ENCODE measurements around the gene EXOC2.

EXOC2 gene

DNA sequence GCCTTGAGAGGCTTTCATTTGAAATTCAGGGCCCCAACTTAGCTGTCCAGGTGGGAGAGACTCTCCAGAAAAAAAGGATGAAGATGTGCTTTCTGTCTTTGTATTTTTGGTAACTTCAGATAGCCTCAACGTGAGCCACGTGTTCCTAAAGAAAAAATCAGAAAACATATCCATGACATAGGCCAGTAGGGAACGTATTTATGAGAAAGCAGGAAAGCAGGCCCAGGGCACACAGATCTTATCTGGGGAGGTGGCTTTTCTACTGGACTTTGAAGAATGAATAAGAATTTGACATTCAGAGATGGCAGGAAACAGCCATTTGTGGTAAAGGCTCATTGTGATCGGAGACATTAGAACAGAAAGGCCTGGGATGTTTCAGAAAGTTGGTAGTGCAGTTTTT is 21.2 kb upstream of the EXOC2 start:
- Mint-ChIP-seq H3K4me3 (no peak overlapping the region), H3K36me3 (no peaks in the 10 kb centered on the region), H3K27ac (peak overlapping the region; percentile 10), H3K4me1 (ENCODE audit: low read depth) (peaks cover 24% of the 10 kb centered on the region), H3K9me3 (ENCODE audit: low read depth) (no peaks in the 10 kb centered on the region), H3K27me3 (no peaks in the 10 kb centered on the region)

DNA sequence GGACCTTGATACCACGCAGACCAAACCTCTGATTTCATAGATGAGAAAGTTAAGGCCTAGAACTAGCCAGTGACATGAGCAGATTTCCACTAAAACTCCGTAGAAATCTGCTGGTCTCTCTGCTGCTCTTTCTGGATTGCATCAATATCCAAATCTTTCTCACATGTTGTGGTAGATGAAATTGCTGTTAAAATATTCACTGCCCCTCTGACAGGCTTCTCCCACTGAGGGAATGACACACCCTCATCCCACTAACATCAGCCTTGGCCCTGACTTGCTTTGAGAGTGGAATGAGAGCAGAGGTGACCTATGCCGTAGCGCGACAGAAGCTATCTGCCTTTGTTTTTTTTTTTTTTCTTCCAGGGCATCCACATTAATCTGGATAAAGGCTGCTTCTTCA is 20.4 kb upstream of the EXOC2 start:
- Mint-ChIP-seq H3K27ac (no peak overlapping the region), H3K4me3 (no peak overlapping the region), H3K4me1 (ENCODE audit: low read depth) (peaks cover 24% of the 10 kb centered on the region), H3K9me3 (ENCODE audit: low read depth) (no peaks in the 10 kb centered on the region), H3K27me3 (no peaks in the 10 kb centered on the region), H3K36me3 (no peaks in the 10 kb centered on the region)

DNA sequence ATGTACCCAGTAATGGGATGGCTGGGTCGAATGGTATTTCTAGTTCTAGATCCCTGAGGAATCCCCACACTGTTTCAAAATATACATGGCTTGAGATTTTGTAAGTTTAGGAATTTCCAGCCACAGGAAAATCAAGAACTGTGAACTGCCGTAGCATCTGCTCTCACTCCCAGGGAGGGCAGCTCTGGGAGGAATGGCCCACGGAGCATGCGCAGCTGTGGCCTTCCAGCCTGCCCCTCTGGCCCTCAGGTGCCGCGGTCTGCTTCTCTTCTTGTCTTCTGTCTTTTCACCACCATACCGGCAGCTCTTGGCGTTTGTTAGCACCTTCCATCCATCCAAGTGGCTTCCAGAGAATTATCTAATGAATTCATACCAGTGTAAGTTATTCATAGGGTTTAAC is 19.9 kb upstream of the EXOC2 start:
- H3K4me1 Mint-ChIP-seq (ENCODE audit: low read depth) = peaks cover 24% of the 10 kb centered on the region
- H3K4me3 Mint-ChIP-seq = no peak overlapping the region

DNA sequence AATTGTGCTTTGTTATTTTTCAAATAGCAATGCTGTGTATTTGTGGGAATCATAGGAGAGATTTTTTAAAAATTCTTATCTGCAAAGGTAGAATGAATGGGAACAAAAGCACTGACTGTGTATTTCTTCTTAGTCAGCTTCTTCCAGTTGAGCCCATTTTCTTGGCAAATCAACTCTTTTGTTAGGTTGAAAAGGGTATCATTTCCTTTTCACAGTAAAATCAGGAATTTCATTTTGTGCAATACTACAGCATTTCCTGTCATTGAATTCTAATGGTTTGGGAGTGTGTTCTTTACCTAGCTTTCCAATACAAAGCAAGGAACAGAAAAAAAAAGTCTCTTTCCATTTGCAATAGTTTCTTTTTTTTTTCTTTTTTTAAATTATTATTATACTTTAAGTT is 19.0 kb upstream of the EXOC2 start:
- peak overlapping the region; percentile 98 for H3K27ac Mint-ChIP-seq
- H3K27me3 Mint-ChIP-seq = peaks cover 7% of the 10 kb centered on the region
- H3K36me3 Mint-ChIP-seq = no peaks in the 10 kb centered on the region
- H3K4me1 Mint-ChIP-seq (ENCODE audit: low read depth) = peaks cover 24% of the 10 kb centered on the region
- peak overlapping the region; percentile 95 for H3K4me3 Mint-ChIP-seq
- no peaks in the 10 kb centered on the region for H3K9me3 Mint-ChIP-seq (ENCODE audit: low read depth)

More for the DNA sequence above, 19.9 kb upstream of the EXOC2 start:
- Mint-ChIP-seq H3K27ac (no peak overlapping the region), H3K27me3 (peaks cover under 1% of the 10 kb centered on the region), H3K9me3 (ENCODE audit: low read depth) (no peaks in the 10 kb centered on the region), H3K36me3 (no peaks in the 10 kb centered on the region)

DNA sequence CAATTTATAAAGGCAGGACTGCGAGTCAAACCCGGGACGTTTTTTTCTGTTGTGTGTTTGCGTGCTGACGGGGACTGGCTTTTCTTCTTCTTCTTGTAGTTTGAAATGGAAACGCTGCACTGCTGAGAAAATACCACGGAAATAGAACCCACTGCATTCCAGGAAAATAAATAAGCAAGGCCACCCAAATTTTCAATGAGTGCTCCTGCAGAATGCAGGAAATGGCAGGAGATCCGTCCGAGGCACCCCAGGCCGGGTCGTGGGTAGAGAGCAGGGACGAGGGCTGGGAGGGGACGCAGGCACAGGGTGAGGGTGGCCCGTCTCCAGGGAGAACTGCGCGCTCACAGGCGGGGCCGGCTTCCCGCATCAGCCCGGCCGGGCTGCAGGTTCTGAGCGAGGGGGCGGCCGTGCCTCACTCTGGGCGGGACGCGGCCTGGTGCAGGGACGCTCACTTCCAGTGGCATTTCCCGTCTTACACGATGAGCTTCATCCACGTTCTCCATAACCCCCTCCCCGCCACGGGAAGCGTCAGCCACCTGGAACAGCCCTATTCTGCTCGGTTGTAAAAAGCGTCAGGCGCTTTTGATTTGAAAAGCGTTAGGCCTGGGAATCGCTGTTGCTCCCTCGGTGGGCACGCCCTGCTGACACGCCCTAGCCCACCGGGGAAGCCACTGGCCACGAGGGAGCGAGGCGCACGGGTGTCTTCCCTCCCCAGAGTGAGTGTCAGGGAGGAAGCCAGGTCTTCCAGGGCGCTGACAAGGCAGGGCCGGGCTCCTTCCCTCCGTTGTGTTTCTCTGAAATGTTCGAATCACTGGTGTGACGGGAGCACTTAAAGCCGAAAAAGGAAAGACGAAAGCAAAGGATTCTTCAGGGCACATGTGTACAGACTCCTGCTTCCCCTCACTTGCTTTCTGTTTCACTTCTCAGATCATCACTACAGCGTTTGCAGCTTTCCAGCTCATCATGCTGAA is 17.9 kb upstream of the EXOC2 start:
- Mint-ChIP-seq H3K4me1 (ENCODE audit: low read depth) (peaks cover 24% of the 10 kb centered on the region), H3K36me3 (no peaks in the 10 kb centered on the region), H3K4me3 (peak overlapping the region; percentile 95), H3K27ac (peak overlapping the region; percentile 98), H3K9me3 (ENCODE audit: low read depth) (no peaks in the 10 kb centered on the region), H3K27me3 (peaks cover 8% of the 10 kb centered on the region)

DNA sequence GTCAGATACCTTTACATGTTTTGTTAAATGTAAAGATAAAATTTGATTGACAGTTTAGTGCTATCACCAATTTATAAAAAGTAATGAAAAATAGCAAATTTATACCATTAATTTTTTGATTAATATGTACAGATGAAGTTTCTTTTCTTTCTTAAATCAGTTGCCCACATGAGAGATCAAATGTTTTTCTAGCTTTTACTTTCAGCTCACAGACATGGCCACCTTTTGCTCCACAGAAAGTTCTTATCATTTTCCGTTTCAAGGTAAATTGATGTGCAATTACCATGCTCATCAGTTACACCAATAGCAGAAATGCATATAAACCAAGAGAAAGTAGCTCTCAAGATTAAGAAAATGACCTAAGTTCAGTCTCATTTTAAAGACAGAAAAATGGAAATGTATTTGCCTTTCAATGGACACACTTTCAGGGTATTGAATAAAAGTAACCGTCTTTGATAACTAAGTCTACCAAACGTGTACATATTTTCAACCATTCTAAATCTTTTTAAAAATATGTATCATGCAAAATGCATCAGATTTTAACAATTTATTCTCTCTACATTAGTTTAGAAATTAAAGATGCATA is 16.6 kb upstream of the EXOC2 start:
- H3K27ac Mint-ChIP-seq = no peak overlapping the region
- no peaks in the 10 kb centered on the region for H3K9me3 Mint-ChIP-seq (ENCODE audit: low read depth)

DNA sequence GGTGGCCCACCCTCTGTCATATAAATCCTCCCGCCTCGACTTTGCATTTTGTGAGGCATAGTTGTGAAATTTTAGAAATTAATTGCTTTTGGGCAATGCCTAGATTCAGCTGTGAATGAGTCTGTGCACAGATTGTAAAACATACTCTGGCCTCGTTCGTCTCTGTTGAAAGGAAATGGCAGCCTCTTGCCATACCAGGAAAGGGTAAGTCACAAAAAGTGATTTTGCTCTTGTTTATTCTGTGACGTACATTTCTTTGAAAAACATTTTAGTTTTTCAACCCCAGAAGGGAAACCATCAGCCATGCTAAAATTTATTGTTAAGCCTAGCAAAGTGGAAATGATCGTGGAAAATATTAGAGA is 15.3 kb upstream of the EXOC2 start:
- Mint-ChIP-seq H3K4me1 (ENCODE audit: low read depth) (peaks cover 24% of the 10 kb centered on the region), H3K4me3 (no peak overlapping the region), H3K27me3 (peaks cover 10% of the 10 kb centered on the region), H3K27ac (no peak overlapping the region), H3K36me3 (no peaks in the 10 kb centered on the region), H3K9me3 (ENCODE audit: low read depth) (no peaks in the 10 kb centered on the region)

More for the DNA sequence above, 16.6 kb upstream of the EXOC2 start:
- no peaks in the 10 kb centered on the region for H3K36me3 Mint-ChIP-seq
- peaks cover 9% of the 10 kb centered on the region for H3K27me3 Mint-ChIP-seq
- H3K4me3 Mint-ChIP-seq = peak overlapping the region; percentile 95
- peaks cover 24% of the 10 kb centered on the region for H3K4me1 Mint-ChIP-seq (ENCODE audit: low read depth)

DNA sequence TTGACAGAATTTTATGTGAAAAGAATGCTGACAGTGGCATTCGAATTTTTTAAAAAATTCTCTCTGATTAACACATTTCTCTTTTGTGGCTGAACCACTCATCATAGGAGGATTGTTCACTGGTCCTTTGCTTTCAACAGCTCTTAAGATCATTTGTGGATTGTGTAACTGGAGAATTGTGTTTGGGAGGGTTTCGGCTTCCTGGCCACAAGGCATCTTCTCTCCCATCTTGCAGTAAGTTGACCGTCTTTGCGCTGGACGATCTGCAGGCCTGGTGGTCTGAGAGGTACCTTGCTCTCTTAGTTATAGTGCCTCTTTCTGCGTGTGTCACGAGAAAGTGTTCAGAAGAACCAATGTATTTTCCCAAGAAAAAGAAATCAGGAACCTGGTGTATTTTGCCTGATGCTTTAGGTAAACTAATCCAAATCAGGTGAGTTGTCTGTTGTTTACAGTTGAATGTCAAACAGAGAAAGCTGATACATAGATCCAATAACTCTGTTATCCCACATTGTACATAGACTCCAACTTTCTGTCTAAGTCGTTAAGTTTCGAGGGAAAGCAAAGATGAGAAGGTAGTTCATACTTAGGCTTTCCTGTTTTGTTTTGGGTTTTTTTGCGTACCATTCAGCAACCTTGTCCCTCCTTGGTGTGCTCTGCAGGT is 14.8 kb upstream of the EXOC2 start:
- peaks cover 10% of the 10 kb centered on the region for H3K27me3 Mint-ChIP-seq
- H3K9me3 Mint-ChIP-seq (ENCODE audit: low read depth) = no peaks in the 10 kb centered on the region
- peaks cover 24% of the 10 kb centered on the region for H3K4me1 Mint-ChIP-seq (ENCODE audit: low read depth)
- H3K36me3 Mint-ChIP-seq = no peaks in the 10 kb centered on the region
- no peak overlapping the region for H3K4me3 Mint-ChIP-seq
- no peak overlapping the region for H3K27ac Mint-ChIP-seq

DNA sequence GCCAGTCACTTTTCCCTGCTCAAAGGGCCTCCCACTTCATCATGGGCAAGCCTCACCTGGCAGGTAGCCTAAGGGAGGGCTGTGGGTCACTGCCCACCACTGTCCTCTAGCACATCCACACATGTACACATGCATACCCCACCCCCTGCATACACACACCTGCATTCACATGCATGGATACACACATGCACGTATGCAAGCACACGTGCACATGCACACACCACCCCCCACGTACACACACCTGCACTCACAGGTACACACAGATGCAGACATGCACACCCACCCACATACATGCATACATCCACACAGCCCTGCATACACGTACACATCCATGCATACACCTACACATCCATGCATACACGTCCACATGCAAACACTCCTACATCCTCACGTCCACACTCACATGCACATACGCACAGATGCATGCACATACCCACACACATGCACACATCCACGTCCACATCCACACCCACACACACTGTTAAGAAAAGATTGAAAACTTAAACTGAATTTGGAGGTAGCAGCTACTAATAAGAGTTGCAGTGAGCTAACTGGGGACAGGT is 14.0 kb upstream of the EXOC2 start:
- no peak overlapping the region for H3K4me3 Mint-ChIP-seq
- H3K9me3 Mint-ChIP-seq (ENCODE audit: low read depth) = no peaks in the 10 kb centered on the region
- peaks cover 10% of the 10 kb centered on the region for H3K27me3 Mint-ChIP-seq
- H3K36me3 Mint-ChIP-seq = no peaks in the 10 kb centered on the region
- no peak overlapping the region for H3K27ac Mint-ChIP-seq
- peaks cover 23% of the 10 kb centered on the region for H3K4me1 Mint-ChIP-seq (ENCODE audit: low read depth)

DNA sequence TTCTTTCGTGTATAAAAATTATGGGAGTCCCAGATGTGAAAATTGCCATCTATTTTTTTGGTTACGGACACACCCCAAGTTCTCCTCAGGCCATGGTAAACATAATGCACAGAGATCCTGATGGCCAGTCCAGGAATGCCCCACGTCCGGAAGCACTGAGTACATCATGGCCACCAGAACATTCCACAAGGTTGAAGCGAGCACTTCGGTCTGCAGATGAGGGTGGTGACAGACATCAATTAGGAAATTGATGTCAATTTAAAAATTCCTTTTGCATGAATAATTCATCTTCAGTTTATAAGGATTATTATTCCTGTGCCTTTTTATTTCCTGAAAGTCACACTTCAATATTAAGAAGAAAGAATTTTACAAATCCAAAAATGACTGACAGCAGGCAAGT is 13.2 kb upstream of the EXOC2 start:
- H3K4me1 Mint-ChIP-seq (ENCODE audit: low read depth) = peaks cover 16% of the 10 kb centered on the region
- no peak overlapping the region for H3K27ac Mint-ChIP-seq
- H3K4me3 Mint-ChIP-seq = no peak overlapping the region
- peaks cover 10% of the 10 kb centered on the region for H3K27me3 Mint-ChIP-seq
- no peaks in the 10 kb centered on the region for H3K36me3 Mint-ChIP-seq
- H3K9me3 Mint-ChIP-seq (ENCODE audit: low read depth) = no peaks in the 10 kb centered on the region

DNA sequence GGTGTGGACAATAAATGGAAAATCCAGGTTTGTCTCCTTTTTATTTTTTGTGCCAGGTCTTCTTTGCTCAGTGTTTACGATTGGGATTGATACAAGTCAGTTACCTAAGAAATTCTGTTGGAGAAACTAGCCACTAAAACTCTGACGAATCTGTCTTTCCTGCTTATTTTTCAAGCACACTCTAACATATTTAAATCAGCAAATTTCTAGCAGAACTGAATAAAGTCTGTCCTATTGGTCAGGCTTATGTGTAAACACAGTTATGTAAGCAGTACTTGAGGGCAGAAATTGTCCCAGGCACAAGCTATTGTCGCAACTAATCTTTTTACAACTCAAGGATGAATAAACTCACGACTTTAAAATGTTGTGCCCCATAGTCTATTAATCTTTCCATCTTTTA is 12.1 kb upstream of the EXOC2 start:
- no peaks in the 10 kb centered on the region for H3K9me3 Mint-ChIP-seq (ENCODE audit: low read depth)
- no peaks in the 10 kb centered on the region for H3K36me3 Mint-ChIP-seq
- peaks cover 10% of the 10 kb centered on the region for H3K27me3 Mint-ChIP-seq
- no peak overlapping the region for H3K4me3 Mint-ChIP-seq
- peaks cover 7% of the 10 kb centered on the region for H3K4me1 Mint-ChIP-seq (ENCODE audit: low read depth)
- no peak overlapping the region for H3K27ac Mint-ChIP-seq

DNA sequence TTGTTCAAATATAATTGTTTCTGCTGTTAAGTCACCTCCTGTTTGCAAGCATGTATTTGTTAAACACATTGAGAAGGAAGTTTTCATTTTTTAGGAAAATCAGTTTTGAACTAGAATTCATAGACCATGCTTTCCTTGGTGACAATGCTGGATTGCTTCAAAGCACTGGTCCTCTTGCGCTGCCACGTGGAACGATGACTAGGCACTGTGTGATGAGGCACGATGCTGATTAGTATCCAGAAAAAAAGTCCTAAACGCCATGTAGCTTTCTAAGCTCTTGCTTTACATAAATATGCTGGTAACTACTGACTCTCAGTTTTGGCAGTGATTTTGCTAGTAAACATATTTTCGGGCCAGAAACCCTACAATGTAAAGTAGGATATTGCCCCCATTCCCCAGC is 11.1 kb upstream of the EXOC2 start:
- no peaks in the 10 kb centered on the region for H3K9me3 Mint-ChIP-seq (ENCODE audit: low read depth)
- H3K27ac Mint-ChIP-seq = no peak overlapping the region
- no peaks in the 10 kb centered on the region for H3K36me3 Mint-ChIP-seq
- no peak overlapping the region for H3K4me3 Mint-ChIP-seq
- peaks cover 10% of the 10 kb centered on the region for H3K27me3 Mint-ChIP-seq
- no peaks in the 10 kb centered on the region for H3K4me1 Mint-ChIP-seq (ENCODE audit: low read depth)

DNA sequence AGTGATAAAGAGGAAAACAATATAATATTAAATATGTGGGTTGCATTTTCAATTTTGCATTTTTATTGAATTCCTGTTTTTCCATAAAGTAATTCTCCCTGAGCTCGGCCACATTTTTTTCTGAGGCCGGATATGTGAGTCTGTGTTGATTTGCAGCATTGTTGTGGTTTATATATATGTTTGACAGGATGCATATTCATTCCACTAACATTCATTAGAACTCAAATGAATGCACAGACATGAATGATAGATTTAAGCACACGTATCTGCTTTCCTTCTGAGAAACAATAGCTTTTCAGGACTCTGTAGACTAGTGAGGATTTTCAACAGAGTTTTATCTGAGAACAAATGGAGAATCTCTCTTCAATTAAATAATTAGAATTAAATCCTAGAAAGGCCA is 10.6 kb upstream of the EXOC2 start:
- H3K27me3 Mint-ChIP-seq = peaks cover 10% of the 10 kb centered on the region
- no peaks in the 10 kb centered on the region for H3K4me1 Mint-ChIP-seq (ENCODE audit: low read depth)
- no peaks in the 10 kb centered on the region for H3K9me3 Mint-ChIP-seq (ENCODE audit: low read depth)
- no peak overlapping the region for H3K4me3 Mint-ChIP-seq
- H3K27ac Mint-ChIP-seq = no peak overlapping the region
- no peaks in the 10 kb centered on the region for H3K36me3 Mint-ChIP-seq

DNA sequence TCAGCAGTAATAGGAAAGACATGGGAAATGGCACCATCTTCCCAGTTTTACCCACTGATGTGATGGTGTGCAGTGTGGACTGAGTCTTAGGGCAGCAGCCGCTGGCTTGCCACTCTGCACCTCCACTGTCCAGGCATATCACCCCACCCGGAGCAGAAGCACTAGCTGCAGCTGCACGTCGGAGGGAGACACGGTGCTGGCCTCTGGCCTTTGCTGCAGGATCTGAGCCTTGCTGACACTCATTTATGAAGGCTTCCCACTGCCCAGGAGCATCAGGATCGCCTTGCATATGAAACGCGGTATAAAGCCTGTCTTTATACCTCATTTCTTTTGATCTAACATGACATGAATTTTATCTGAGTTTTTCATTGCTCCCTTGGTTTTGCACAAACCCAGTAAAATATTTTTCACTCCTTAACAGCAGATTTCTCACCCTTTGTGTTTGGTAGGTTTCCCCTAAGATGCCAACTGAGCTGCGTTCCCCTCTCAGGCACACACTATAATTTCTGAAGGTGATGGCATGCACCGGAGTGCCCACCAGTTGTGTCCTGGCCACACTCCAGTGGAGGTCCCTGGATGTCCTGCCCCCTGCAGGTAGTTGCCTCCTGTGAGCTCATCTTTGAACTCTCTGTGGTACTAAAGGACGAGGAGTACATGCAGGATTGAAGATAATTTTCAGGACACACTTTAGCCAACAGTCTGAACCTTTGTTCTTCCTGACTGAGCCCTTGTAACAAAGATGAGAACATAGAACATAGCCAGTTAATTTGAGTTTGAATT is 9.0 kb upstream of the EXOC2 start:
- no peaks in the 10 kb centered on the region for H3K36me3 Mint-ChIP-seq
- H3K27me3 Mint-ChIP-seq = peaks cover 3% of the 10 kb centered on the region
- H3K4me3 Mint-ChIP-seq = no peak overlapping the region
- no peaks in the 10 kb centered on the region for H3K4me1 Mint-ChIP-seq (ENCODE audit: low read depth)
- no peaks in the 10 kb centered on the region for H3K9me3 Mint-ChIP-seq (ENCODE audit: low read depth)
- no peak overlapping the region for H3K27ac Mint-ChIP-seq

Data from activated naive CD8-positive, alpha-beta T cell (primary cell).